Activated naive CD8-positive, alpha-beta T cell treated with anti-CD3 and anti-CD28 coated beads, Interleukin-2, amount 10 ng/mL, durations not matched to agents 7 days and 5 days (primary cell): ENCODE data around the gene TECPR1. TPM values are rescaled to one million over a fixed set of nuclear protein-coding genes. Genes with fewer than 3 reads are reported as not detected.
"Not testable (repeated sequence)": the region's sequence is repeated elsewhere in the genome, so short reads cannot be mapped to it uniquely, and the experiment has no call there.

Source experiments
- ATAC-seq: fragments of 150-1000 bp; cut with Tn5 transposase; one replicate; pipeline ENCODE4 v1.10.0; 2021; ENCODE audit warnings: low read depth, moderate library complexity
- POLR2A ChIA-PET: fragments of 350-600 bp; sonication (Branson Sonifier 250); formaldehyde crosslinking; loops from one replicate; lab custom pipeline; 2021; ENCODE audit warnings: antibody characterized with exemption; lab: Charles Lee
- DNase-seq: peaks from one replicate; pipeline ENCODE4 v3.0.0; 2021
- H3K27ac Mint-ChIP-seq: one replicate; pipeline ENCODE4 v1.8.0; 2022; ENCODE audit warnings: mild to moderate bottlenecking, mixed read lengths
- H3K27me3 Mint-ChIP-seq: one replicate; pipeline ENCODE4 v1.8.0; 2022; ENCODE audit warnings: mild to moderate bottlenecking, moderate library complexity, mixed read lengths
- H3K36me3 Mint-ChIP-seq: one replicate; pipeline ENCODE4 v1.8.0; 2021; ENCODE audit warnings: mild to moderate bottlenecking, mixed read lengths
- H3K4me1 Mint-ChIP-seq: one replicate; pipeline ENCODE4 v1.8.0; 2021; ENCODE audit warnings: mixed read lengths
- H3K4me3 Mint-ChIP-seq: one replicate; pipeline ENCODE4 v1.8.0; 2022; ENCODE audit warnings: mild to moderate bottlenecking, moderate library complexity, mixed read lengths
- H3K9me3 Mint-ChIP-seq: one replicate; pipeline ENCODE4 v1.8.0; 2021; ENCODE audit warnings: mixed read lengths
- total RNA-seq, 2 experiments: library from RNA; stranded (reverse); gene quantifications; one replicate each; pipeline ENCODE4 v1.2.3, GENCODE V29; 2021

TECPR1 gene
- total RNA-seq, 2 experiments from 2014 or later, result 78.9 to 80.2 TPM

DNA sequence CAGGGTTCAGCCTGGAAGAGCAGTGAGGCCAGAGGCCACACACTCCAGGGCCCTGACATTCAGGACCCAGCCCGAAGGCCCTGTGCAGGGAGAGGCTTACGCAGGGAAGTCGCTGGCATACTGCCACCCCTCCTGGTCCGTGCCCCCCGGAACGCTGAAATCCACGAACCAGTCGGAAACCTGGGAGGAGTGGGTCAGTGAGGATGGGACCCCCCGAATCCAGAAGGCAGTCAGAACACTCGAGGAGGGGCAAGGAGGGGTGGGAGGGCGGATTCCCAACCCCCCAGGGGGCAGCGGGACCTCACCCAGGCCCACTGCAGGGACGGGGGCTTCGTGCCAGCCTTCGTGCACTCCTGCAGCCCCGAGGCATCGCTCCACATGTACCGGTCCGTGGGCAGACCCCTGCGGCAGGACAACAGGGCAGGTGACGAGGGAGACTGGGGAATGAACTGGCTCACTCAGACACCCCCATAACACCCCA lies 27.3 kb downstream of the TECPR1 start:
- Mint-ChIP-seq H3K4me3 (no peak overlapping the region), H3K9me3 (no peaks in the 10 kb centered on the region), H3K4me1 (no peaks in the 10 kb centered on the region), H3K27me3 (no peaks in the 10 kb centered on the region), H3K27ac (no peak overlapping the region), H3K36me3 (peaks cover 3% of the 10 kb centered on the region)
- ATAC-seq (no peak), DNase-seq (no peak)
- POLR2A ChIA-PET, result no interaction called here

DNA sequence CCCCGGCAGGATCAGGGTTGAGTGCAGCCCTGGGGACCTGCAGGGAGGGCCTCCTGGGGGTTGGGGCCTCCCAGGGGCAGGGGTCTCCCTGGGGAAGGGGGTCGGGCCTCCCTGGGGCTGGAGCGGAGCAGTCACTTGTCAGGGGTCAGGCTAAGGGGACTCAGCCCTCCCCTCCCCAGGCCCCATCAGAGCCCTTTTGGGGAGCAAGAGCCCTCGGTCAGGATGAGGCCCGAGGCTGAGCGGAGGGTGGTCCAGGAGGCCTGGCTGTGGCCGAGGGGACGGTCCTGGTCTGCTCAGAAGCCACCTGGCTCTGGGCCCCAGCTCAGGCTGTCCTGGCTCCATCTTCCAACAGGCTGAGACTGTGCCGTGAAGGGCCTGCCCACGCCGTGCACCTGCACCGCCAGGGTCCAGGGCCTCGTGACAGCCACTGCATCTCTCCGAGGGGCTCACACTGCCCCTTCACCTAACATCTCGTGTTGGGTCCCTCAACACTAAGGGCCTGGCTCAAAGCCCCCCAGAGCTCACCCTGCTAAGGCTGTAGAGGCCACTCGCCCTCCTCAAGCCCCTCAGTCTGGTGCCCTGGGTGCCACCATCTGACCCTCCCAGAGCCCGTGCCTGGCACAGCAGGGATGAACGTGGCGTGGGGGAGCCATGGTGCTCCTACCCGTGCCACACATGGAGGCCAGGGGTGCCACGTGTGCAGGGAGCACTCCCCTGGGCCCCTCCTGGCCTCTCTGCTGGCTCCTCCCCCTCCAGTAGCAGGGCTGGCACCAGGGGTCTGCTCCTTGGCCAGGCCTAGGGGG lies 27.9 kb downstream of the TECPR1 start:
- POLR2A ChIA-PET, result no interaction called here
- Mint-ChIP-seq H3K27me3 (no peaks in the 10 kb centered on the region), H3K4me1 (no peaks in the 10 kb centered on the region), H3K36me3 (peaks cover 7% of the 10 kb centered on the region), H3K9me3 (no peaks in the 10 kb centered on the region), H3K4me3 (no peak overlapping the region), H3K27ac (no peak overlapping the region)
- DNase-seq, result no peak
- no peak for ATAC-seq

DNA sequence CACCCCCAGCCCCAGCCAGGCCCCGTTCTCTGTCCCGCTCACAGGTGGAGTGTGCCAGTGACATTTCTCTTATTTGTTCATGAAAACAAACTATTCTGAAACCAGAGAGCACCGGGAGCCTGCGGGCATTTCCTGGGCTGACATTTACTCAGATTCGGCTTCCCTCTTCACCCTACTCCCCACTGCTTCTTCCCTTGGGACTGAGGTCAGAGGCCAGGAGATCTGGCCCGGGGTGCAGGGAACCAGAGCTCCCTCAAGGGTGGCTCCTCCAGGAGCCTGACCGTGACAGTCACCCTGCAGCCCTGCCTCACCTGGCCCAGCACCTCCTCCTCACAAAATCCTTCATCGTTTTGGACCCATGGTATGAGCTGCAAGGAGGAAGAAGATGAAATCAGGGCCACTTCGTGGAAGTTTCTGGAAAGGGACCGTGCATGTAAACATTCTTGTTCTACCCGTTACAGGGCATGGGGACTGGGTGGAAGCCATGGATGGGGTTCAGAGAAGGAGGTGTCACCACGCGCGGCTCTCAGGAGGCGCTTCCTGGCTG lies 28.6 kb downstream of the TECPR1 start:
- no peak overlapping the region for H3K4me3 Mint-ChIP-seq
- POLR2A ChIA-PET, result no interaction called here
- ATAC-seq, result no peak

DNA sequence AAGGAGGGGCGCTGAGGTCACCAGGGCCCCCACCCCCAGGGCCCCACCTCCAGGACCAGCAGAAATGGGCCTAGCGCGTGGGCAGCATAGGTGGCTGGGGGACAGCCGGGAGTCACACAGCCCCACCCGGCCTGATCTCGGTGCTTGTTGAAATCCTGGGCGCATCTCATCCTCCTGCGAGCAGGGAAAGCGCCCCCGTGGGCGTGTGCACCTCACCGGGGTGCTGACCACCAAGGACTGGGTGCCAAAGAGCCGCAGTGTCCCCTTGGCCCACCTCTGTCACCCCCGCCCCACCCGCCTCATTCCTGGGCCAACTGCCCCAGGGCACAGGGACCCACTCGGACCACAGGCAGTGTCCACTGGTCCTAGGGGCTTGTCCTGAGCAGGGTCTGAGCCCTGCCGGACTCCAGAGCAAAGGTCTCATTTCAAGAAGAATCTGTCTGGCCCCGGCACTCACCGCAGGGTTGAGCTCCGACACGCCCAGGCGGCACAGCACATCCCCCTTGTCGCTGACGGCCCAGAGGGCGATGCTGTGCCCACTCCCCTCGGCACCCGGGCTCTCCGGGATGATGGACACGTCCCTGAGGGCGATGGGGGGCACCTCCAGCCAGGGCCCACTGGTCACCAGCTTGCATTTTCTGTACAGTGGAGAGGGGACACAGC lies 29.4 kb downstream of the TECPR1 start:
- no peak for DNase-seq
- H3K36me3 Mint-ChIP-seq, result peaks cover 7% of the 10 kb centered on the region
- ATAC-seq, result no peak
- no peaks in the 10 kb centered on the region for H3K9me3 Mint-ChIP-seq
- no peaks in the 10 kb centered on the region for H3K27me3 Mint-ChIP-seq
- no peak overlapping the region for H3K27ac Mint-ChIP-seq
- no peak overlapping the region for H3K4me3 Mint-ChIP-seq
- peaks cover 6% of the 10 kb centered on the region for H3K4me1 Mint-ChIP-seq
- POLR2A ChIA-PET, result no interaction called here

More for the DNA sequence above, 28.6 kb downstream of the TECPR1 start:
- no peak overlapping the region for H3K27ac Mint-ChIP-seq
- H3K4me1 Mint-ChIP-seq, result peaks cover 3% of the 10 kb centered on the region
- H3K9me3 Mint-ChIP-seq, result no peaks in the 10 kb centered on the region
- H3K36me3 Mint-ChIP-seq, result peaks cover 7% of the 10 kb centered on the region
- DNase-seq, result no peak
- H3K27me3 Mint-ChIP-seq, result no peaks in the 10 kb centered on the region

DNA sequence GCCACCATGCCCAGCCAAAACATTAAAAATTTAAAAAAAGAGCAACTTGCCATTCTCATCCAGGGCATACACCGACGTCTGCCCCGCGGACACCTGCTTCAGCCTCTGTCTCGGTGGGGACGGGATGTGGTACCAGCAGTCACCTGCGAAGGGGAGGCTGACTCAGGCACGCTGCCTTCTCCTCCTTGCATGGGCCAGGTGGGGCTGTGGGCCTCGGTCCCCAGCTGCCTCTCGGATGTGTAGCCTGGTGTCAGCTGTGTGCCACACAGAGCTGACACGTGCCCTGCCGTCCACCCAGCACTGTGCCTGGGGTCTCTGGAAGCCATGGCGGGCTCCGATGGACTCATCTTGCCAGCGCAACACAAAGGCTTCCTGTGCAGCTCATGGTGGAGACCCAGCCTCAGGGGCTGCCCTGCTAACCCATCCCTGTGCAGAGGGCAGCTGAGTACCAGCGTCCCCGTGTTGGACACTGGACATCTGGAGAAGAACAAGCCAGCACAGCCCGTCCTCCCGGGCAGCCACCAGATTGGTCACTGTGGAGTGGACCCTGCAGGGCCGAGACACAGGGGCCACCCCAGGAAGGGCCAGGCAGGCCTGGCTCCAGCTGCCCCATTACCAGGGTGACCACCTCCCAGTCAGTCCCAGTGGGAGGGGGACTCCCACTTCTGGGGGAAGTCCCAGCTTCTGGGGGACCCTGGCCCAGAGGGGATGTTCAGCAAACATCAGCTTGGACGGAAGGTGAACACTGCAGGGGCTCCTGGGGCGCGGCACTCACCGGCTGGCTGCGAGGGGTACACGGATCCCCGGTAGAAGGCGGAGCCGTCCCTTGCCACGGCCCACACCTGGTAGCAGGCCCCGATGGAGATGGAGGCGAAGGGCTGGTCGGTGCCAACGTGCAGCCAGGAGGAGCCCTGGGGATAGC lies 30.2 kb downstream of the TECPR1 start:
- no peaks in the 10 kb centered on the region for H3K9me3 Mint-ChIP-seq
- H3K4me3 Mint-ChIP-seq, result no peak overlapping the region
- ATAC-seq (no peak), DNase-seq (no peak)
- POLR2A ChIA-PET, result no interaction called here
- peaks cover 6% of the 10 kb centered on the region for H3K4me1 Mint-ChIP-seq
- H3K27me3 Mint-ChIP-seq, result no peaks in the 10 kb centered on the region
- no peak overlapping the region for H3K27ac Mint-ChIP-seq
- peaks cover 7% of the 10 kb centered on the region for H3K36me3 Mint-ChIP-seq

DNA sequence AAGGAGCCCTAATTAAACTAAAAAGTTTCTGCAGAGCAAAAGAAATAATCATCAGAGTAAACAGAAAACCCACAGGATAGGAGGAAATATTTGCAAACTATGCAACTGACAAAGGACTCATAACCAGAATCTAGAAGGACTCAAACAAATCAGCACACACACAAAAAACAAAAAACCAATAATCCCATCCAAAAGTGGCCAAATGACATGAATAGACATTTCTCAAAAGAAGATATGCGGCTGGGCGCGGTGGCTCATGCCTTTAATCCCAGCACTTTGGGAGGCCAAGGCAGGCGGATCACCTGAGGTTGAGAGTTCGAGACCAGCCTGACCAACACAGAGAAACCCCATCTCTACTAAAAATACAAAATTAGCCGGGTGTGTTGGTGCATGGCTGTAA lies 32.6 kb downstream of the TECPR1 start:
- ATAC-seq, H3K4me1 Mint-ChIP-seq, H3K36me3 Mint-ChIP-seq, H3K4me3 Mint-ChIP-seq, H3K27me3 Mint-ChIP-seq, POLR2A ChIA-PET, DNase-seq, H3K27ac Mint-ChIP-seq, H3K9me3 Mint-ChIP-seq: not testable (repeated sequence)

DNA sequence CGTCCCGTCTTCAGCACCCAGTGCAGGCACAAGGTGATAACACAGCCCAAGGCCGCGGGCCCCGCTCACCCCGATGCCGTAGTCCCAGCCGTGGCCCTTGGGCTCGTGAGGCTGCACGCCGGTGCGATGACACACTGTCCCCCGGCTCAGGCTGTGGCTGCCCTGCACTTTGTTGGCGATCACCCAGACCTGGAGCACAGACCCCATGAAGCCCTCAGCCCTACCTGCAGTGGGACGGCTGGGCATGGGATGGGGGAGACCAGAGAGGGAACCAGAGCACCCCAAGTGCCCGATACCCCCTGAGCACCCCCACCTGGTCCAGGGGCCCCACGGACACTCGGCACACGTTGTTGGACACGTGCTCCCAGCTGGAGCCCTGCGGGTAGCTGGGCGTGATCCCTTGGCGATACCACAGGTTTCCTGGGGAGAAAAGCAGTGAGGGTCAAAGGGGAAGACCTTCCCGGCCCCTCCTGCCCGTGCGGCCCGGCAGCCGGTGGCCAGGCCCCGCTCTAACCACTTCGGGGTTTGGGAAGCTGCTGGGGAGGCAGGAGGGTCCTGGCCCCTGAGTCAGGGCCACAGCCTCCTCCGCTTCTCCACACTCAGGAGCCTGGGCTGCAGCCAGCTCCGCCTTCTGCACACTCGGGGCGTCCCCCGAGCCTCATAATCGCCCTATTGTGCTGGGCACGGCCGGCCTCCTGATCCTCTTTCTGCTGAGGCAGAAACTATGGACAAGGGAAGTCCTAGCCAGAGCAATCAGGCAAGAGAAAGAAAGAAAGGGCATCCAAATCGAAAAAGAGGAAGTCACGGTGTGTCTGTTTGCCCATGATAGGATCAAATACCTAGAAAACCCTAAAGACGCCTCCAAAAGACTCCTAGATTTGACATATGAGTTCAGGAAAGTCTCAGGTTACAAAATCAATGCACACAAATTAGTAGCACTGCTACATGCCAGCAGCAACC lies 34.1 kb downstream of the TECPR1 start:
- DNase-seq (no peak), ATAC-seq (no peak)
- H3K27ac Mint-ChIP-seq, result no peak overlapping the region
- POLR2A ChIA-PET, result no interaction called here
- H3K4me3 Mint-ChIP-seq, result no peak overlapping the region
- peaks cover 6% of the 10 kb centered on the region for H3K4me1 Mint-ChIP-seq
- H3K9me3 Mint-ChIP-seq, result no peaks in the 10 kb centered on the region
- peaks cover 5% of the 10 kb centered on the region for H3K36me3 Mint-ChIP-seq
- no peaks in the 10 kb centered on the region for H3K27me3 Mint-ChIP-seq

DNA sequence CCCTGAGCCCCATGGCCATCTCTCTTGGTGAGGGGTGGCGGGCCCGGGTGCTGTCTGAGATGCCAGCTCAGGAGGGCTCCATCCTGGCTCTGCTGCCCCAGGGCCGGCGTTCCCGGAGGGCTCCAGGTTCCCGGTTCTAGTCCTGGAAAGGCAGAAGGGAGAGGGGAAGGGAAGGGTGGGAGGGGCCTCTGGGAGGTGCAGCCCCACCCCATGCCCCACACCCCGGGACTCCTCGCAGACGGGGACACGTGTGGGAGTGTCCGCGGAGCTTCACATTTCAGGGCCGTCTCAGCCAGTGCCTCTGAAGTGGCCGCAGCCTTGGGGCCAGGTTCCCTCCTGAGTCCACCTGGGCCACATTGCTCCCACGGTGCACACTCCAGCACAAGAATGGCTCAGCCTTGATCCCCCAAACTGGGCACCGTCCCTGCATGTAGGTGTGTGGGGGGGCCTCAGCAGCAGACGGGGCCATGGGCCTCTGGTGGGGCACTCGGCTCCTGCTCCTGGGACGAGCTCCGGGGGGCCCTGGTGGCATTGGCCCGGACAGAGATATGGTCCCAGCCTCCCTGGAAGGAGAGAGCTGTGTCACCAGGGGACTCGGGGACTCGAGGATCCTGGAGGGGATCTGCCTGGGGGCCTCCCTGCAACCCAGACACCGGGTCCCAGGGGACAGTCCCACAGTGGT lies 35.0 kb downstream of the TECPR1 start:
- no peaks in the 10 kb centered on the region for H3K27me3 Mint-ChIP-seq
- H3K9me3 Mint-ChIP-seq, result no peaks in the 10 kb centered on the region
- POLR2A ChIA-PET, result interaction anchor here (0.7 kb wide), 2 partner anchors 18 to 36 kb away, joined by 3 to 5 read pairs; no protein-coding TSS in a partner anchor
- no peak for ATAC-seq
- peaks cover 6% of the 10 kb centered on the region for H3K4me1 Mint-ChIP-seq
- DNase-seq, result no peak
- H3K27ac Mint-ChIP-seq, result no peak overlapping the region
- H3K36me3 Mint-ChIP-seq, result peaks cover 5% of the 10 kb centered on the region
- no peak overlapping the region for H3K4me3 Mint-ChIP-seq

DNA sequence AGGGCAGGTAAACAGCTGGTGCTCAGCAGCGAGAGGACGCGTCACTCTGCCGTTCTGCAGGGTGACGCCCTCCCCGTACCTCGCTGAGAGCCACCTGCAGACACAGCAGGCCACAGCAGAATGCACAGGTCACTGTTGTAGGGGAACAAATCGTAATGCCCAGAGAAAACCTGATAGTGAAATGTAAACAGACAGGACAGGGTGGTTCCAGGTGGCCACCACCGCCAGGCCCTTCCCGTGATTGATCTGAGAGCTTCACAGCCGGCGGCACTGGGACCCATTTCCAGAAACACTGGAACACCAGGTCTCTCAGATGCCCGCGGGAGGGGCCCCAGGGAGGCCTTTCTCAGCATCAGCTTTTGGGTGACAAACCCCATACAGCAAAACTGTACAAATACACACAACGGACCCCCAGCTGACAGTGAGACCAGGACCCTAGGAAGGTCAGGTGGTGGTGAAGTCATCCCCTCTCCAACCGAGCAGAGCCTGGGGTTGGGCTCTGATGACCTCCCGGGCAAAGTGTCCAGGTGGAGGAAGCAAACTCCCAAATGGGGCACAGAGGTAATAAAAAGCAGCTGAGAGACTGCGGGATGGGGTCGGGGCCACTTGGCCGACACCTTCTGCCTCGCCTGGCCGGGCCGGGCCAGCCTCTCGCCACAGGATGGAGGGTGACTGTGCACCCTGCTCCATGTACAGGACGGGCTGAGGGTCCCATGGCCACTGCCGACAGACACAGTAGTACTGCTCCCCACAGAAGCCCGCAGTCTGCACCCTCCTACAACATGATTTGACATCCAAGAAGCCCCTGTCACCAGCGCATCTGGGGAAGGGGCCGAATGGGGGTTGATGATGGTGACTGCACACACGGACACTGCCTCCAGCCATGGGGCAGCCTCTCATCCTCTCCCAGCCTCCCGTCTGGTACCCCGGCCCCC lies 36.2 kb downstream of the TECPR1 start:
- no peaks in the 10 kb centered on the region for H3K9me3 Mint-ChIP-seq
- POLR2A ChIA-PET, result interaction anchor here (0.7 kb wide), 1 partner anchor 37 kb away, joined by 3 read pairs; no protein-coding TSS in a partner anchor
- no peak overlapping the region for H3K4me3 Mint-ChIP-seq
- H3K36me3 Mint-ChIP-seq, result peaks cover 5% of the 10 kb centered on the region
- DNase-seq, result no peak
- H3K4me1 Mint-ChIP-seq, result peaks cover 6% of the 10 kb centered on the region
- no peaks in the 10 kb centered on the region for H3K27me3 Mint-ChIP-seq
- H3K27ac Mint-ChIP-seq, result no peak overlapping the region
- no peak for ATAC-seq

DNA sequence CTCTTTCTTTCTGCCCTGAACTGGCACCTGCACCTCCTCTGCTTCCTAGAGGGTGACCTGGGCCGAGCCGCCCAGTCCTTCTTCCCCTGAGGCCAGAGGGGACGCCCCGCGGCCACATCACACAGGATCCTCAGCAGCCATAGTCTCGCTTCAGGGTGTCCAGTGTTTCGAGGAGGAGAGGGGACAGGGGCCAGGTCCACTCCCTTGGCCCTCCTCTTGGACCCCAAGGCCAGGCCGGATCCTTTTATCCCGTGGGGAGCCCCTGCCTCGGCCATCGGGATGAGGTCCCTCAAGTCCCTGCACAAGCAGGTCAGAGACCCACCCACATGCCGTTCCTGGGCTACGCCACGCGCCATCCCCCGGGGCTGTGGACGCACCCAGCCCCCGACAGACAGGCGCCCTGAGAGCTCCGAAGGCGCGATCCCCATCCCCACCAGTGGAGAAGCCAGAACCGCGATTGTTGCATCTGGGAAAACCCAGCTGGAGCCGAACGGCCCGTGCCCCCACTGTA lies 37.2 kb downstream of the TECPR1 start:
- Mint-ChIP-seq H3K27me3 (no peaks in the 10 kb centered on the region), H3K4me1 (peaks cover 6% of the 10 kb centered on the region), H3K27ac (no peak overlapping the region), H3K4me3 (no peak overlapping the region), H3K36me3 (peaks cover 5% of the 10 kb centered on the region), H3K9me3 (no peaks in the 10 kb centered on the region)
- POLR2A ChIA-PET, result interaction anchor here (0.9 to 1.7 kb wide), 2 partner anchors 13 to 36 kb away, joined by 5 read pairs; no protein-coding TSS in a partner anchor
- ATAC-seq, result no peak
- DNase-seq, result no peak
